Left kidney (tissue), 8 donors: ENCODE measurements around the gene OLFM1. TPM values are rescaled to one million over a fixed set of nuclear protein-coding genes. Genes with fewer than 3 reads are reported as not detected.
A peak's percentile ranks its signal among the peaks of the same experiment; 100 is the strongest.

Experiments
- DNase-seq: peaks from one replicate; pipeline ENCODE4 v3.0.0-alpha.2; 2013
- long read RNA-seq, 8 donors: transcript quantifications; one replicate each; lab custom pipeline, GENCODE V29; 2026
- polyA plus RNA-seq: library from polyadenylated mRNA; unstranded; fragments of 120-200 nt; gene quantifications from one replicate; pipeline ENCODE4 v1.2.1, GENCODE V29; 2013; ENCODE audit not compliant: insufficient read length

The OLFM1 gene
- 3.3 TPM for polyA plus RNA-seq
- long read RNA-seq, donor 1, partial matches to known transcripts = 0 of 4 reads
- long read RNA-seq, donor 1, other reads (novel, unspliced or antisense) = 0 of 4 reads
- long read RNA-seq, donor 2, partial matches to known transcripts = 0 of 4 reads
- long read RNA-seq, donor 2, other reads (novel, unspliced or antisense) = 0 of 4 reads
- long read RNA-seq, donor 3 = 0 reads
- long read RNA-seq, donor 4 = 0 reads
- long read RNA-seq, donor 5, partial matches to known transcripts = 0 of 7 reads
- long read RNA-seq, donor 5, other reads (novel, unspliced or antisense) = 0 of 7 reads
- long read RNA-seq, donor 6, partial matches to known transcripts = 0 of 2 reads
- long read RNA-seq, donor 6, other reads (novel, unspliced or antisense) = 0 of 2 reads
- long read RNA-seq, donor 7, partial matches to known transcripts = 0 of 2 reads
- long read RNA-seq, donor 7, other reads (novel, unspliced or antisense) = 0 of 2 reads
- long read RNA-seq, donor 8 = 0 reads

DNA sequence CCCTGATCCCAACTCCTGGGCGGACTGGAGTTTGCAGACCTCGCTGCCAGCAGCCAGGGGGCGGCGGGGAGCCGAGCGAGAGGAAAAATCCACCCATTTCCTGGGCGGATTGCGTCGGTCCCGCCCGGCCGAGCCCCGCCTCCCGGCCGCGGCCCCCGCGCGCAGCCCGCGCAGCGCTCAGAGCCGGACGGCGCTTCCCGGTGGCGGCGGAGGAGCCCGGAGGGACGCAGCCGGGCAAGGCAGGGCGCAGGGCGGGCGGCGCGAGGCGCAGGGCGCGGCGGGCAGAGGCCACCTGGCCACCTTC is at the start of gene OLFM1:
OLFM1 (plus strand) TSS at position 180 of the 304 bp plus-strand sequence. CDS start 322 bp downstream, outside the sequence.
- peak; percentile 57 for DNase-seq

DNA sequence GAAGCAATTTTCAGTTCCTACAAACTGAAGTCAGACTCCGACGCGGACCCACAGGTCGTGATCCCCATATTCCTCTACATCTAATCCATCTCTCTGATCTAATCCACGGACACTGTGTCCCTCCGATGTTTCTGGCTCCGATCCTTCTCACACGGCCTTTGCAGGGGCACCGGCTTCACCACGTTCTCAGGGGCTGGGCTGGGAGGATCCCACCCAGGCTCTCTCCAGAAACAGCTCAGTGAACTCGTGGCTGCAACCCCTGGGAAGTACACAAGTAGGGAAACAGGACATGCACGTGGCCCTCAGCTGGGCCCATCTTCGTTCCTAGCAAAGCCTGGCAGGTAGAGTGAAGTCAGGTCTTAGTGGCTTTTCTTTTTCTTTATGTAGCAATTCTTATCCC is 49.1 kb upstream of the OLFM1 start:
- no peak for DNase-seq

DNA sequence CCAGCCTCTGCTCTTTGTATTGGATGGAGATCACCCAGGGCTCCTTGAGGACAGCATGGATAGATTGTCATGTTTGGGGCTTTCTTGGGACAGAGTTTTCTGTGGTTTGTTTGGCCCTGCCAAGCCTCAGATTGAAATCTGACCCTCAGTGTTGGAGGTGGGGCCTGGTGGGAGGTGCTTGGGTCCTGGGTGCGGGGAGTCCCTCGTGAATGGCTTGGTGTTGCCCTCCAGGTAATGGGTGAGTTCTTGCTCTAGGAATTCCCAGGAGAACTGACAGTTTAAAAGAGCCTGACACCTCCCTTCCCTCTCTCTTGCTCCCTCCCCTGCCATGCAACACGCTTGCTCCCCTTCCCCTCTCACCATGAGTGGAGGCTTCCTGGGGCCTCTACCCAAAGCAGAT is 48.6 kb upstream of the OLFM1 start:
- DNase-seq = no peak

DNA sequence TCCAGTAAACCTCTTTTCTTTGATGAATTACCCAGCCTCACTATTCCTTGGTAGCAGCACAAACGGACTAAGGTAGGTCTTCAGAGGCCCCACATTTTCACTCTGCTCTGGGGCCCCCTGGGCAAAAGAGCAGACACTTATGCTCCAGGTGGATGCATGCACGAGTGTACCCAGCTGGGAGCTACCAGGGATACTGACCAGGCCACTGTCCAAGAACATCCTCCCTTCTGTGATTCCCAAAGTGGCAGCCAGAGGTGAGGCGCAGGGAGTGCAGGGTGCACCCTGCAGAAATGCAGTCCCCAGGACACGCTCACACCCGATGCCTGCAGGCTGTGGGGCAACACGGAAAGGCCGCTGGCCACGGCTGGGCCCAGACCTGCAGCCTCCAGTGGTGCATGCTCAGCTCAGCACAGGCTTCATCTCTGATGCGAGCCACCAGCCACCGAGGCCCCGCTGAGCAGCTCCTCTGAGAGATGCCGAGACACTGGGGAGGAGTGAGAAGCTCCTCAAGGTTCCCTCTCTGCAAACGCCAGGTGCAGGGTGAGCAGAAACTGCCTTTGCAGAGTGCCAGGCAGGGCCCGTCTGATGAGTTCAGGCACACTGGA is 48.1 kb upstream of the OLFM1 start:
- DNase-seq = no peak

DNA sequence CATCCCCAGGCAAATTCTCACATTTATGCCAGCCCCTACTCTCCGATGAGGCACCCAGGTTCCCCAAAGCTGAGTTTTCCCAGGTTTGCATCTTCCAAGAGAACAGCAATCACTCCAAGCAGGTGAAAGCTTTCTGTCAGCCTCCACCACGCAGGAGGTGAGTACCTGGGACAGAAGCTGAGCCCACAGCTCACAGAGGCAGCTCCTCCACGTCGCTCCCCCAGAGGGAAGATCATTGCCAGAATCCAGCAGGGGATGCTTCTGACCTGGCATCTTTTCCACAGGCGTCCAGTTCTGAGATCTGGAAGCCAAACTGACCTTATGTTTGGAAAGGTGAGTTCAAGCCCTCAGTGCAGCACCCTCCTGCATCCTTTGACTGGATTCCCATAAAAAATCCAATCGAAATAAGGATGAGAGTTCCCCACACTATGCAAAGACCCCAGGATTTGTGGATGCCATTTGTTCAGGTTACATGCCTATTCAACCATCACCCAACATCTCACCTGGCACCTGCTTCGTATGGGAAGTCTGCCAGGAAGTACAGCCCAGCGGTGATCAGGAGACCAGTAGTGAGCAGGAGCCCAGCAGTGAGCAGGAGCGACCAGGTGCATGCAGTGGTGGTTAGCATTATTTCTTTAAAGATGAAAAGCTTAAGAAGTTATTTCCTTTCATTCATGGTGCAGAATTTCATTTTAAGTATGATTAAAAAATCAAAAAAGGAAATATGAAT is 47.4 kb upstream of the OLFM1 start:
- no peak for DNase-seq

DNA sequence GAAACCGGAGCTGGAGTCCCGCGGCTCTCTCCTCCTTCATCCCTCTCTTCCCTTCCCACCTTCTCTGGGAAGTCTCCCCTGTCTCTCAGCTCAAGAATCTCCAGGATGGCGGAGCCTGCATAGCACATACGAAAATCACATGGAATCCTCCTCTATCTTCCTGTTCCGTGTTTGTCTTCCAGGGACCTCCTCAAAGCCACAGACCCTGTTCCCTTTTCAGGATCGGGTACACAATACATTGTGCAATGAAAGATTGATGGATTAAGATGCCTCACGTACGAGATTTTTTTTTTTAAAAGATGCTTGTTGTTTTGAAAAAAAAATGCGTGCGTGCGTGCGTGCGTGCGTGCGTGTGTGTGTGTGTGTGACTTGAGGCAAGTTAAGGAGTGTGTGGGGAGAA is 46.6 kb upstream of the OLFM1 start:
- DNase-seq = no peak

DNA sequence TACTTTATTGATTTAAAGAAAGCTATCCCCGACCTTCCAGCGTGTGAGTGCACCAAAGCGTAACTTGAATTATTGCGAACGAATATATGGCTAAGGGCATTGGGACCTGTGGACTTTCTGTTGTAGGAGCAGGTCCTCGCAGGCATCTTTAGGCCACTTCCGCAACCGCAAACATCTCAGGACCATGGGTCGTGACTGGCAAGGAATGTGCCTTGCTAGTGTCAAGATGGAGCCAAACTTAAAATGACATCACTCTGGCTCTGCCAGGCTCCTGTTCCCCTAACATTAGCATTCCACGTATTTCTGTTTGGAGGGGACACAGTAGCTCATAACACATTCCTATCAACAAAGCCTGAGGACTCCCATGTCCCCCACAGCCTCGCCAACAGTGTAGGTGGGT is 44.1 kb upstream of the OLFM1 start:
- no peak for DNase-seq

DNA sequence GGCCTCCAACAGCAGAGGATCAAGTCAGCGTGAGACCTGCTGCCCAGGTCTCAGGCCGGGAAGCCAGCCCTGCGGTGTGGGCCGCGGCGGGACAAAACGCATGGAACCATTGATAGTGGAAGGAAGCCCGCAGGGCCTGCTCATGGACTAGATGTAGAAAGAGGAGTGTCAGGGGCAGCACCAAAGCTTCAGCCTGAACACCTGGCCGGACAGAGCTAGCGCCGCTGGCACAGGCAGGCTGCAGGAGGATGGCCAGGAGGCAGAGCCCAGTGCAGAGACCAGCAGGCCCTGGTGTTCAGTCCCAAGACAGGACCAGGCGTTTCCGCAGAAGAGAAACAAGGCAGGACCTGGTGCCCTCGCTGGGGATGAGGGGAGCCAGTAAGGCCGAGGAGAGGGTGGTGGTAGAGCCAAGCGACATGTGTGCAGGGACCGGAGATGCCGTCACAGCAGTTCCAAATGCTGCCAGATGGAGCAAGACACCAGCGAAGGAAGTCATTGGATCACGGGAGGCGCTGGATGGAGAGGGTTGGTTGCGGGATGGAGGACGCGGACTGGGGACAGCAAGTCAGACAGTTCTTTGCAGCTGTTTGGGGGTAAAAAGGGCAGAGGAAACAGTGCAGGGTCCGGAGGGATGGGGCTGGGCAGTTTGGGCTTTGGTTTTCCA is 42.1 kb upstream of the OLFM1 start:
- no peak for DNase-seq

DNA sequence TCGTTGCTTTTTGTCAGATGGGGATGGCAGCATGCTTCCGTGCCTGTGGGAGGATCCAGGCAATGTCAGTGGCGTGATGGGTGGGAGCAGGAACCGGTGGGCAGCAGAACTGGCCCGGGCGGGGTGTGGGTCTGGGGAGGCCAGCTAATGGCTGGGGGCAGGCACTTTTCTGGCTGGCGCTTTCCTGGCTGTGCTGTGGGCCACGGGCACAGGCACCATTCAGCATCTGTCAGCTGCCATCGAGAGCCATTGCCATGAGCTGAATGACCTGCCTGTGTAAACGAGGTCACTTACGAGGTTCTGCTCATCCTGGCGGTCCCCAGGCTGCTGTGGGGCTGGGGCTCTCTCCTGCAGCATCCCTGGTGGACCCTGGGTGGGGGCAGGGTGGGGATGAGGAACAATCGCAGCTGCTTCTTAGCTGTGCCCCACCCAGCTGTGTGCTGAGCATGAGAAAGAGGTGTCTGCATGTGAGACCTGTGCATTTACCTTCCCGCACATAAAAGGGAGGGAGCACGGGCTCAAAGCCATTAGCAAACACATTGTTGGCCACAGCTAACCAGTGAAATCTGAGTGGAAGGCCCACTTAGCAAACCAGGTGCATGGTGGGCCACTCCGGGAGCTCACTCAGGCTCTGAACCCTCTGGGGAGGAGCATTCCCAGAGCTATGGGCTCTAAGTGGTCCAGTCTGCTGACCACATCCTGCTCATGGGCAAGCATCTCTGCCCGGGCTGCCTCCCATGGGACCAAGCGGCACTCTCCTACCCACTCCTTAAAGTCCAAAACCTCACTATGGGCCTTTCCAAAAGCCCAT is 41.3 kb upstream of the OLFM1 start:
- DNase-seq = no peak

DNA sequence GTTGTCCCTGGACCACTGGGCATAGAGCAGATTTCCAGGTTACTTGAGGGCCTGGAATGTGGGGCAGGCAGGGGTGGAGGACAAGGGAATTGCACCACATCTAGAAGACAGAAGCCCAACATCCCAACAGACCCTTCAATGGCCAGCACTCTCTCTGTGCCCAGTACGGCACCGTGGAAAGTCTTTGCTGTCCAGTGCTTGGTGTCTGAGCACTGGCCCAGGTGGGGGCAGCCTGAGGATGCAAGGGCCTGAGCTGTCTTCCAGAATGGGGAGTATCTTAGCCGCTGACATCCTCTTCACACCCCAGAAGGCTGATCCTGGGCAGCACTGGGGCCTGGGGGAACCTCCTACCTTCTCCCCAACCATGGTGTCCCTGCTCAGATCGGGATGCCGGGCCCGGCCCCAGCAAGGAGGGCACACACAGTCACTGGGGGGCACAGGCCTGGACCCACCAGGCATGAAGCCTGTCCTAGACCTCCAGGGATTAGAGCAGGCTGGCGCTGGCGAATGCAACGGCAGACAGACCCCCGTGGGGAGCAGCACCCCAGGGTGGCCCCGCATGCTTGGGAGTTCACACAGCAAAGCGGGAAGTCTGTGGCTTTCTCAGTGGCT is 40.6 kb upstream of the OLFM1 start:
- no peak for DNase-seq

DNA sequence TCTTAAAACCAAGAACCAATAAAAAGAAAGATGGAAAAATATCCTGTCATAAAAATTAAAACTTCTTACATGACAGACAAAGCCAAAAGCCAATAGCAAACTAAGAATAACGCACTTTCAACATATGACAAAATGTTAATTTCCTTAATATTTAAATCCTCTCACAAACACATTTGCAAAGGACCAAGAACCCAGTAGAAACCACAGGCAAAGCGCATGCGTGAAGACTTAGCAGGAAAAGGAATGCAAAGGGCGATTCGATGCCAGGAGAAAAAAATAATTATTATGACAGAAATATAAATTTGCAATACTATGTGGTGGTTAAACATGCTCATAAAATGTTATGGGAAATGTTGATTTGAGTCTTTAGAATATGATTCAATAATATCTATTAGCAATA is 39.9 kb upstream of the OLFM1 start:
- DNase-seq = no peak

DNA sequence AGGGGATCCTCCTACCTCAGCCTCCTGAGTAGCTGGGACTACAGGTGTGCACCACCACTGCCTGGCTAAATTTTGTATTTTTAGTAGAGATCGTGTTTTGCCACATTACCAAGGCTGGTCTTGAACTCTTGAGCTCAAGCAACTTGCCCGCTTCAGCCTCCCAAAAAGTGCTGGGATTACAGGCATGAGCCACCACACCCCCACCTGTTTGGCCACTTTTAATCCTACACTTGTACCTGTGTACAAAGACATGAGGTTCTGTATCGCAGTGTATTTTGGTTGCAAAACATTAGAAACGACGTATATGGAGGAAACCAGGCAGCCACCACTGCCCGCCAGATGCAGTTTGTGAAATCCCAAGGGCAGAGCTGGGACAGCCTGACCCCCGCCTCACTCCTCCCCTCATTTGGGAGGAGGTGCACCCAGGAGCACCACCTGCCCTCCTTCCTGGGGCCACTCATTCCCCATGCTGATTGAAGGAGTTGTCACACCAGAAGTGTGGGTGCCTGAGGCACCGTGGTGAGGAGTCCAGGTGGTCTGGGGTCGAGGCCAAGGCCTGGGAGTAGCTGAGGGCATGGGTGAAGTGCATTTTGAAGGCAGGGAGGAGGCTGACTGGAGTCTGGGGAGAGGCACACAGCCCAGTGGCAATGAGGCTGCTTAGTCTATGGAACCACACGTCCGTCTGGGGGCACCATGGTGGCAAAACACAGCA is 39.3 kb upstream of the OLFM1 start:
- DNase-seq = no peak

DNA sequence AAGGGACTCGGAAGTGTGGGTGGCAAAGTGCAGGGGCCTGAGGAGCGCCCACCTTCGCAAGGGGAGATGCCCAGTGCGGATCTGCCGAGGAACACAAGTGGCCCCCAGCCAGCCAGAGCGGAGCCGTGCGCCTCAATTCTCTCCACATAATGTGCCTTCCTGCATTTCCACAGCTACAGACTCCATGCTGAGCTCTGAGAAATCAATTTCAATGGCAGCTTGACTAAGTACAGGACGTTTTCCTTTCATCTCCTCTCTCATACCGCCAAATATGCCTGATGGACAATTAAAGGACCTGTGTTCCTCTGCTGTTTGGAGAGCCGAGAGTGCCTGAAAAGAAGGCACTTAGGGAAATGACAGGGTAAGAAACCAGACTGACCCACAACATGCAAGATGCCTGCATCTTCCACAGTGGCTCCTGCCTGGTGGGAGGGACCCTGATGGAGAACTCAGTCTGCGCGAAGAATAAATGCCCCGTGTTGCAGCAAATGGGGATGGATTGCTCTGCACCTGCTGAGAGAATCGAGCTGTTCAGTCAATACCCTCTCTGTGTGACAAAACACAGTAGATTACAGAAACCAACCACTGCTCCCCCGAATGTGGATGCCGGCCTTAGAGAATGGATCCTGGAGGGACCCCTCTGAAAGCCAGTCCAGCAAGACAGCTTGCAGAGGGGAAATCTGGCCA is 38.6 kb upstream of the OLFM1 start:
- DNase-seq = no peak

DNA sequence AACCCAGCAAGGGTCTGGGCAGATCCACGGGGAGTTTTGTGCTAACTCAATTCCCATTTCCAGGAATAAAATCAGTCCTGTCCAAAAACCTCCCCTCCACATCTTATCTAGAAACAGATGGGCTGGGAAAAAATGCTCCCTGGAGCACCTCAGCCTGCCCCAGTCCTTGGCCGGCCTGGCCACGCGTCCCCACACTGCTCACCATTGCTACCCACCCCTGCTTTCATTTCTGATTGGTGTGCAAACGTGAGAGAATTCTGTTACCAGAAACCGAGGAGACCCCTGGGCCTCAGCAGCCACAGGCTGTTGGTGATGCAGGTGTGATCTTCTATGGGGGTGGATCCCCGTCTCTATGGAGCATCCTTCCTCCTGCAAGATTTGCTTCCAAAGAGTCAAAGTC is 38.0 kb upstream of the OLFM1 start:
- no peak for DNase-seq

DNA sequence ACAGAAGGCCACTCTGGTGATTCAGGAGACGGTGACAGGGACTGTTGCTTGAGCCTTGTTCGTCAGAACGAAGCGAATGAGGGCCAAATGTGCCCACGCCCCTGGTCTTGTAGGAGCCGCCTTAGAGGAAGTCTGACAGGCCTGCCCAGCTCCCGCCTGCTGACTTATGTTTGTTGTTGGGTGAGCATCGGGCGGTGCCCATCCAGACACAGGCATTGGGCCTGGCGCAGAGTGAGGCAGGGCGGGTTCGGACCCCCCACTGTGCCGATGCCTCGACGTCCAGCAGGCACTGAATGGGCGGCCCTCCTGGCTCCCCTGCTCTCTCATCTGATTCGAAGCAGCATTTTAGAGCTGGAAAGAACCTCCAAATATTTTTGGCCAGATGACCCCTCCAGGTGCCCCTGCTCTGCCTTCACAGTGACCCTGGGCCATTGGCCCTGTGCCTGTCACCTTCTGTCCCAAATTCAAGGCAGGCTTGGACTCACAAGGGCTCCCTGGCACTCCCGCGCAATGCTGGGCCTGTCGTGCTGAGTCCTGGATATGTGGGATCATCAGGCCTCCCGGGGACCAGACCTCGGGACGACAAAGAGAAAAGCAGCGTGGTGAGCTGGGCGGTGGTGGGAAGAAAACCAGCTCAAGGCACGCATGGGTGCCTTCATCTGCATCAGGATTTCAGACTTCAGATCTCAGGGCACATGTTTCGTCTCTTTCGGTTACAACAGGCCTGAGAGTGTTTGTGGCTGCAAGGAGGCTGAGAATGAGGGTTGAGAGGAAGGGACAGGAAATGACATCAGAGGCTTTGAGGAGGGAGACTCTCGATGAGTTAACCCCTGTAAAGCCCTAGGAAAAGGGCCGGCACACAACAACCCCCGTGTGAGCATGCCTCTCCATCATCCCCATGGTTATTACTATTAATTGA is 37.1 kb upstream of the OLFM1 start:
- no peak for DNase-seq

DNA sequence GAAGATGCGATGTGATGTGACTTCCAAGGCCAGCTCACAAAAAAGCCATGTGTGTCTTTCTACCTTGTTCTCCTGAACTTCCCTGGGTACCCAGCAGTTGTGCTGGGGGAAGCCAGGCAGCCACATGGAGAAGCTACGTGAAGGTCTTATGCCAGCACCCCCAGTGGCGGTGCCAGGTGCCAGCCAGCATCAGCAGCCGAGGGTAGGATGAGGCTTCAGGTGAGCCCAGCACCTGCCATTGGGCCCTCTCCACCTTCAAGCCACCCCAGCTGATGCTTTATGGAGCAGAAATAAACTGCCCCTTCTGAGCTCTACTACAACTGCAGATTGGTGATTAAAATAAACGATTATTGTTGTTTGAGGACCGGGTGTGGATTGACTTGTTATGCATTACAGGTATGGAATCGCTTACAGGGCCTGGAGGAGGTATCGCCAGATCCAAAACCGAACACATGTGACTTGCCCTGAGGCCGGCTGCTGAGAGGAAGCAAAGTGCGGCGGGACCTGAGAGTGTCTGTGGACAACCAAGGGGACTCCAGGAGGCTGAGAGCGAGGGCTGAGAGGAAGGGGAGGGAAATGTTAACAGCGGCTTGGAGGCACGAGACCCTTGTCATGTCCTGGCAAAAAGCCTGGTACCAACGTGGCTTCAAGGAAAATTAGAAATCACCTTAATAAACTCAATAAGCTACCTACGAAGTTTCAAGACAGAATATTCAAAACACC is 36.0 kb upstream of the OLFM1 start:
- no peak for DNase-seq

DNA sequence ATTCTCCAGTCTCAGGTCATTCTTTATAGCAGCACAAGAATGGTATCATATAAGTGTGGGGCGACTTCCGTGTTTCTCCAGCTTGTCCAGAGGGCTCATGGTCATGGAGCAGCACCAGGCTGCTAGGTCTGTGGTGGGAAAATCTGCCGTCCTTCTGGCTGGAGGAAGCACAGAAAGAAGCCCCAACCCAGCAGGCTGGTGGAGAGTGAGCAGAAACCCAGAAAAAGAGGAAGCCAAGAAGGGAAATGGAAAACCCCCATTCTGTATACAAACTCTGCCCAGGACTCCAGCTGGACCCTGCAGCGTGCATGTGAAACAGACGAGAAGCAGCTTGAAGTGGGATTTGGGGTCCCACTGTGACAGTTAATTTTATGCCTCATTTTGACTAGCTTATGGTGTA is 34.3 kb upstream of the OLFM1 start:
- DNase-seq = no peak

DNA sequence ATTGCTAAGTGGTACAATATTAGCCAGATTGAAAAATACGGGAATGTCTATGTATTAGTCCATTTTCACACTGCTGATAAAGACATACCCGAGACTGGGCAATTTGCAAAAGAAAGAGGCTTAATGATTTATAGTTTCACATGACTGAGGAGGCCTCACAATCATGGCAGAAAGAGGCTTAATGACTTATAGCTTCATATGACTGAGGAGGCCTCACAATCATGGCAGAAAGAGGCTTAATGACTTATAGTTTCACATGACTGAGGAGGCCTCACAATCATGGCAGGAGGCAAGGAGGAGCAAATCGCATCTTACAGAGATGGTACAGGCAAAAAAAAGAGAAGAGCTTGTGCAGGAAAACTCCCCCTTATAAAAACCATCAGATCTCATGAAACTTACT is 32.3 kb upstream of the OLFM1 start:
- DNase-seq = no peak
